Tibial nerve (tissue), 4 donors: Measurements from ENCODE around the gene PCDHGB1. TPM values are rescaled to one million over a fixed set of nuclear protein-coding genes. Genes with fewer than 3 reads are reported as not detected.
"Not testable (repeated sequence)": the region's sequence is repeated elsewhere in the genome, so short reads cannot be mapped to it uniquely, and the experiment has no call there.

ENCODE experiments used
- DNase-seq, 2 donors: peaks; one replicate each; pipeline ENCODE4 v3.0.0-alpha.2; 2019; ENCODE audit warnings: low spot score in 2 of 2
- H3K27ac ChIP-seq, 4 donors: fragments of 200-600 bp; sonication (generic) in 3 of 4; one replicate each; pipeline ENCODE4 v1.5.1; 2017 to 2019; ENCODE audit warnings: mild to moderate bottlenecking in 1 of 4
- H3K27me3 ChIP-seq, 2 donors: fragments of 200-600 bp; sonication (generic) in 1 of 2; one replicate each; pipeline versions ENCODE4 v1.5.1 to v1.6.0; 2017 to 2019
- H3K36me3 ChIP-seq, 3 donors: fragments of 200-600 bp; sonication (generic); one replicate each; pipeline ENCODE4 v1.5.1; 2018 to 2019
- H3K4me1 ChIP-seq, 4 donors: fragments of 200-600 bp; sonication (generic) in 3 of 4; one replicate each; pipeline ENCODE4 v1.5.1; 2017 to 2019
- H3K4me3 ChIP-seq, 4 donors: fragments of 200-600 bp; sonication (generic) in 3 of 4; one replicate each; pipeline ENCODE4 v1.5.1; 2017 to 2019; ENCODE audit warnings: mild to moderate bottlenecking in 1 of 4, moderate library complexity in 1 of 4
- H3K9me3 ChIP-seq, 4 donors: fragments of 200-600 bp; sonication (generic) in 3 of 4; one replicate each; pipeline ENCODE4 v1.5.1; 2017 to 2019
- CTCF ChIP-seq, 5 experiments: fragments of 200-600 bp in 3 of 5; fragments of 450-650 bp in 2 of 5; sonication (generic) in 3 of 5; IDR thresholded peaks; one replicate each; pipeline ENCODE4 v1.5.1; 2016 to 2019; ENCODE audit warnings: antibody characterized with exemption in 5 of 5, mild to moderate bottlenecking in 3 of 5, moderate library complexity in 2 of 5
- EP300 ChIP-seq, 2 donors: sonication (generic); formaldehyde crosslinking; IDR thresholded peaks; one replicate each; pipeline ENCODE4 v1.6.1; 2017; ENCODE audit warnings: antibody characterized with exemption in 2 of 2, mild to moderate bottlenecking in 1 of 2
- POLR2A ChIP-seq, 2 donors: fragments of 450-650 bp; IDR thresholded peaks; one replicate each; pipeline ENCODE4 v1.6.1; 2017; ENCODE audit warnings: antibody characterized with exemption in 2 of 2, mild to moderate bottlenecking in 2 of 2, moderate library complexity in 2 of 2
- WGBS, 2 donors: methylation state at CpG; one replicate each; pipeline ENCODE4 v1.1.5; 2018; 5-methylcytosine and 5-hydroxymethylcytosine counted together
- total RNA-seq, 4 donors: library from RNA; depleted of rRNA; stranded (reverse); fragments of >200 nt; gene quantifications; one replicate each; pipeline ENCODE4 v1.1.0, GENCODE V29; 2016

The PCDHGB1 gene
- total RNA-seq, 4 donors from 2014 or later = 4.3 to 8.4 (median 6.8) TPM

- Histone ChIP-seq H3K36me3 (peaks cover 0 to 46% (median 0%) of the 10 kb centered on the region in 3 donors), H3K4me3 (no peak overlapping the region), H3K4me1 (no peaks in the 10 kb centered on the region), H3K9me3 (peaks cover 7 to 97% (median 52%) of the 10 kb centered on the region in 4 donors), H3K27me3 (no peaks in the 10 kb centered on the region), H3K27ac (no peak overlapping the region)
- no peak for TF ChIP-seq POLR2A (IDR thresholded peaks at IDR 0.05)
- no peak for DNase-seq
- WGBS, 2 donors = 53 to 58% methylated on average over 10 of the region's 10 CpGs
These were observed 38.8 kb downstream of the PCDHGB1 start for GRCh38 chr5:141388661-141389060.

- DNase-seq = no peak
- TF ChIP-seq EP300 (IDR thresholded peaks at IDR 0.05) = no peak
- TF ChIP-seq CTCF (IDR thresholded peaks at IDR 0.05) = no peak
- TF ChIP-seq POLR2A (IDR thresholded peaks at IDR 0.05) = no peak
- Histone ChIP-seq H3K4me3 (no peak overlapping the region), H3K9me3 (peaks cover 8 to 97% (median 52%) of the 10 kb centered on the region in 4 donors), H3K27me3 (no peaks in the 10 kb centered on the region), H3K27ac (no peak overlapping the region), H3K4me1 (no peaks in the 10 kb centered on the region), H3K36me3 (peaks cover 0 to 43% (median 0%) of the 10 kb centered on the region in 3 donors)
- WGBS, 2 donors = 42% methylated on average over 51 to 76 of the region's 77 CpGs
These were observed 39.5 kb downstream of the PCDHGB1 start for GRCh38 chr5:141389153-141390042.

- no peaks in the 10 kb centered on the region for H3K27me3 ChIP-seq
- no peak within 1 kb of the TSS for H3K27ac ChIP-seq
- WGBS, 2 donors = 26 to 33% methylated on average over 38 of the region's 38 CpGs
- peaks cover 0 to 25% (median 0%) of the 10 kb centered on the region in 3 donors for H3K36me3 ChIP-seq
- H3K9me3 ChIP-seq = peaks cover 12 to 97% (median 50%) of the 10 kb centered on the region in 4 donors
- H3K4me1 ChIP-seq = no peaks in the 10 kb centered on the region
- TF ChIP-seq CTCF (IDR thresholded peaks at IDR 0.05) = no peak
- no peak for TF ChIP-seq EP300 (IDR thresholded peaks at IDR 0.05)
- TF ChIP-seq POLR2A (IDR thresholded peaks at IDR 0.05) = no peak
- no peak for DNase-seq
- no peak within 1 kb of the TSS for H3K4me3 ChIP-seq
These were observed 42.7 kb downstream of the PCDHGB1 start, which contains the start of gene PCDHGA8 for GRCh38 chr5:141392429-141393198. TSS of gene PCDHGA8 (plus strand) at chr5:141392633. CDS start at chr5:141392814, 181 bp downstream.

- Histone ChIP-seq H3K27me3 (no peaks in the 10 kb centered on the region), H3K27ac (no peak overlapping the region), H3K36me3 (peaks cover 0 to 29% (median 0%) of the 10 kb centered on the region in 3 donors), H3K4me1 (no peaks in the 10 kb centered on the region), H3K9me3 (peaks cover 12 to 97% (median 50%) of the 10 kb centered on the region in 4 donors), H3K4me3 (no peak overlapping the region)
- DNase-seq = no peak
- WGBS, 2 donors = 41 to 44% methylated on average over 21 of the region's 21 CpGs
- TF ChIP-seq CTCF (IDR thresholded peaks at IDR 0.05) = no peak
- TF ChIP-seq POLR2A (IDR thresholded peaks at IDR 0.05) = no peak
- TF ChIP-seq EP300 (IDR thresholded peaks at IDR 0.05) = no peak
These were observed 43.4 kb downstream of the PCDHGB1 start for GRCh38 chr5:141393267-141393666.

- not testable (repeated sequence) for H3K4me3 ChIP-seq, H3K27ac ChIP-seq, H3K4me1 ChIP-seq, H3K27me3 ChIP-seq, DNase-seq
- Histone ChIP-seq H3K9me3 (peaks cover 9 to 97% (median 50%) of the 10 kb centered on the region in 4 donors), H3K36me3 (peaks cover 0 to 20% (median 0%) of the 10 kb centered on the region in 3 donors)
- WGBS, 2 donors = 44 to 50% methylated on average over 29 to 34 of the region's 53 CpGs
These were observed 44.7 kb downstream of the PCDHGB1 start for GRCh38 chr5:141394401-141395187.
